HepG2 (cell line): ENCODE data around the gene SLC22A31. TPM values are rescaled to one million over a fixed set of nuclear protein-coding genes. Genes with fewer than 3 reads are reported as not detected.

Source experiments
- ATM ChIP-seq: fragments of 450-650 bp; IDR thresholded peaks from 2 replicates; pipeline ENCODE4 v1.7.1; 2017; ENCODE audit warnings: mild to moderate bottlenecking, borderline replicate concordance
- CSRNP1 ChIP-seq: sonication (generic); formaldehyde crosslinking; IDR thresholded peaks from 2 replicates; pipeline ENCODE4 v1.8.1; 2023; ENCODE audit warnings: mild to moderate bottlenecking, missing genetic modification reagents
- FOXK2 ChIP-seq: fragments of 450-650 bp; IDR thresholded peaks from 2 replicates; pipeline ENCODE4 v1.6.1; 2016
- ISL2 ChIP-seq: sonication (generic); formaldehyde crosslinking; IDR thresholded peaks from 2 replicates; pipeline ENCODE4 v1.5.0; 2020; ENCODE audit warnings: missing genetic modification reagents
- MBD4 ChIP-seq: IDR thresholded peaks from 2 replicates; pipeline ENCODE4 v1.6.1; 2012; ENCODE audit warnings: low read length, inconsistent platforms, borderline replicate concordance
- TCF7 ChIP-seq: sonication (generic); IDR thresholded peaks from 2 replicates; pipeline ENCODE4 v1.6.1; 2016; ENCODE audit warnings: antibody characterized with exemption, low read depth
- THRA ChIP-seq: sonication (generic); formaldehyde crosslinking; IDR thresholded peaks from 2 replicates; pipeline ENCODE4 v1.4.0; 2020; ENCODE audit warnings: missing genetic modification reagents, borderline replicate concordance
- ZBTB40 ChIP-seq, 2 experiments: fragments of 450-650 bp in 1 of 2; sonication (generic) in 1 of 2; formaldehyde crosslinking in 1 of 2; IDR thresholded peaks; 2 replicates each; pipeline versions ENCODE4 v1.6.1 to v1.8.0; 2016 to 2022; ENCODE audit warnings: antibody characterized with exemption in 1 of 2, mild to moderate bottlenecking in 1 of 2, missing genetic modification reagents in 1 of 2
- ZBTB7A ChIP-seq: sonication (generic); formaldehyde crosslinking; IDR thresholded peaks from 2 replicates; pipeline ENCODE4 v1.8.0; 2022; ENCODE audit warnings: mild to moderate bottlenecking, missing genetic modification reagents
- ZMYM2 ChIP-seq: sonication (generic); formaldehyde crosslinking; IDR thresholded peaks from 2 replicates; pipeline ENCODE4 v1.8.0; 2022; ENCODE audit warnings: mild to moderate bottlenecking, missing genetic modification reagents
- ZNF121 ChIP-seq: sonication (generic); formaldehyde crosslinking; IDR thresholded peaks from 2 replicates; pipeline ENCODE4 v1.5.0; 2020; ENCODE audit warnings: mild to moderate bottlenecking, missing genetic modification reagents
- ZNF331 ChIP-seq: sonication (generic); formaldehyde crosslinking; IDR thresholded peaks from 2 replicates; pipeline ENCODE4 v1.4.0; 2020; ENCODE audit warnings: missing genetic modification reagents
- ZNF564 ChIP-seq: sonication (generic); formaldehyde crosslinking; IDR thresholded peaks from 2 replicates; pipeline ENCODE4 v1.8.1; 2023; ENCODE audit warnings: mild to moderate bottlenecking, missing genetic modification reagents
- ZNF607 ChIP-seq: sonication (generic); formaldehyde crosslinking; IDR thresholded peaks from 2 replicates; pipeline ENCODE4 v1.5.1; 2020; ENCODE audit warnings: missing genetic modification reagents, mild to moderate bottlenecking, borderline replicate concordance
- ZNF670 ChIP-seq: sonication (generic); formaldehyde crosslinking; IDR thresholded peaks from 2 replicates; pipeline ENCODE4 v1.8.0; 2022; ENCODE audit warnings: mild to moderate bottlenecking, missing genetic modification reagents, borderline replicate concordance
- ZNF773 ChIP-seq: sonication (generic); formaldehyde crosslinking; IDR thresholded peaks from 2 replicates; pipeline ENCODE4 v1.4.0; 2020; ENCODE audit warnings: missing genetic modification reagents, borderline replicate concordance
- ZSCAN12 ChIP-seq: sonication (generic); formaldehyde crosslinking; IDR thresholded peaks from 2 replicates; pipeline ENCODE4 v1.9.0; 2021; ENCODE audit warnings: mild to moderate bottlenecking, missing genetic modification reagents
- polyA plus RNA-seq, 8 experiments: library from polyadenylated mRNA; depleted of rRNA in 3 of 8; stranded (reverse) in 7 of 8; unstranded in 1 of 8; fragments of >200 nt; fragmentation: Illumina TruSeq in 4 of 8; extraction: Trizol in 4 of 8; gene quantifications; 2 replicates each; pipeline versions ENCODE4 v1.2.1 to v1.2.3, GENCODE V29; 2011 to 2016; ENCODE audit warnings: low read depth in 4 of 8, missing spikeins in 1 of 8, mixed read lengths in 1 of 8; ENCODE audit not compliant: insufficient read depth in 1 of 8
- total RNA-seq, 5 experiments: library from RNA; depleted of rRNA; stranded (reverse); fragments of >200 nt; fragmentation: Illumina TruSeq; extraction: Trizol; gene quantifications; 2 replicates each; pipeline ENCODE4 v1.2.3, GENCODE V29; 2016; ENCODE audit warnings: low read depth in 1 of 5

Gene SLC22A31
- total and polyA plus RNA-seq, 2 of the 13 experiments (the other 11 are each of a cell fraction or from before 2014, with no cell fraction given) = 67.3 to 83.3 TPM

GRCh38 chr16:89246903-89247733 lies 46.8 kb upstream of the SLC22A31 start (continued):
- no peak; the same call in 1 of the 2 replicates for TF ChIP-seq ZMYM2 (CRISPR knock-in tag)
- peak; percentile 77 for TF ChIP-seq ZBTB7A
- TF ChIP-seq TCF7 = no peak
- TF ChIP-seq CSRNP1 (CRISPR knock-in tag) = peak; percentile 84; the same call in 1 of the 2 replicates
- peak; percentile 82 for TF ChIP-seq ZNF331 (CRISPR knock-in tag)
- TF ChIP-seq FOXK2 = no peak
- TF ChIP-seq ISL2 (CRISPR knock-in tag) = peak; percentile 26; the same call in 1 of the 2 replicates
- no peak for TF ChIP-seq ZNF773
- TF ChIP-seq ATM = no peak
- TF ChIP-seq ZNF607 (CRISPR knock-in tag) = peak; percentile 98
- TF ChIP-seq ZSCAN12 (CRISPR knock-in tag) = peak; percentile 73; the same call in 1 of the 2 replicates
- TF ChIP-seq THRA (CRISPR knock-in tag) = peak; percentile 39; the same call in 1 of the 2 replicates
- no peak for TF ChIP-seq ZBTB40 (IDR thresholded peaks at IDR 0.05)
- TF ChIP-seq ZBTB40 (CRISPR knock-in tag; IDR thresholded peaks at IDR 0.05) = peak; percentile 77
- peak; percentile 79 for TF ChIP-seq ZNF670
- TF ChIP-seq ZNF121 (CRISPR knock-in tag) = 0 out of 2 replicates have a peak, but pooled peaks have one; percentile 24
- TF ChIP-seq MBD4 = no peak
- peak; percentile 59; the same call in 1 of the 2 replicates for TF ChIP-seq ZNF564 (CRISPR knock-in tag)
